Measurements from ENCODE around the gene ASPSCR1. TPM values are rescaled to one million over a fixed set of nuclear protein-coding genes. Genes with fewer than 3 reads are reported as not detected.

The ASPSCR1 gene
- total and polyA plus RNA-seq, 5 donors, result 16.6 to 28.9 (median 21.2) TPM

DNA sequence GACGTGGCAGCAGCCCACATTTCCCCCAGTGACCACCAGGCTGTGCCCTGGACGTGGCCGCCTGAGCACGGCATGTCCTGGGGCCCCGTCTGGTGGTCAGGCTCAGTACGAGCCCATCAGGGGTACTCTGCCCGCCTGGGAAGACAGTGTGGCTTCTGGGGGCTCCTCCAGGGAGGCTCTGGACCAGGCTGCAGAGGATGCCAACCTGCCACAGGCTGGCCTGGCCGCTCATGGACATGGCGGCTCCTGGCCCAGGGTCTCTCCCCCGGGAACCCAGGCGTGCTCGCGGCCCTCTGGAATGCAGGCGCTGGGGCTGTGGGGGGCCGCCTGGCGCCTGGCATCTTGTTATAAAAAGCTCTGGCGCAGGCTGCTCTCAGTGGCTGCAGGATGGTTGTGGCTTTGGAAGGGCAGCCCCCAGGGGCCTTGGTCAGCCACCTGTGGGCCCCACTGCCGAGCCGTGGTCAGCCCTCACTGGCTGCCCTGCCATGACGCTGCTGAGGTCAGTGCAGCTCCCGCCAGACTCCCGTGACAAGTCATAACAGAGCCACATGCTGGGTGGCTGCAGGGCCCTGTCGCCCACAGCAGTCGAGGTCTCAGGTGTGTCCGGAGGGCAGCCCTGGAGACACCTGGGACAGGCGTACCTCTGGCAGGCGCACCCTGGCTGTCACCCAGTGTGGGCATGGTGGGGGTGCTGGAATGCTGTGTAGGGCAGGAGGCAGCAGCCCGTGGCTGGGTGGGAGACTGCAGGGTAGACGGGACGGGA, 30.2 kb downstream of the ASPSCR1 start:
- Histone ChIP-seq H3K4me1 (ENCODE audit: control insufficient read depth, insufficient read depth, low read length) (no peaks in the 10 kb centered on the region), H3K27me3 (ENCODE audit: control insufficient read depth, insufficient read depth) (no peaks in the 10 kb centered on the region), H3K27ac (ENCODE audit: low read length) (no peak overlapping the region), H3K9me3 (ENCODE audit: control insufficient read depth, low read length) (no peaks in the 10 kb centered on the region), H3K4me3 (ENCODE audit: low read length) (no peak overlapping the region)
- ATAC-seq (no peak), DNase-seq (no peak)
- WGBS, result 84% methylated on average over 30 of the region's 30 CpGs
- intact Hi-C loops (cut with DNase I), result no loop called here

DNA sequence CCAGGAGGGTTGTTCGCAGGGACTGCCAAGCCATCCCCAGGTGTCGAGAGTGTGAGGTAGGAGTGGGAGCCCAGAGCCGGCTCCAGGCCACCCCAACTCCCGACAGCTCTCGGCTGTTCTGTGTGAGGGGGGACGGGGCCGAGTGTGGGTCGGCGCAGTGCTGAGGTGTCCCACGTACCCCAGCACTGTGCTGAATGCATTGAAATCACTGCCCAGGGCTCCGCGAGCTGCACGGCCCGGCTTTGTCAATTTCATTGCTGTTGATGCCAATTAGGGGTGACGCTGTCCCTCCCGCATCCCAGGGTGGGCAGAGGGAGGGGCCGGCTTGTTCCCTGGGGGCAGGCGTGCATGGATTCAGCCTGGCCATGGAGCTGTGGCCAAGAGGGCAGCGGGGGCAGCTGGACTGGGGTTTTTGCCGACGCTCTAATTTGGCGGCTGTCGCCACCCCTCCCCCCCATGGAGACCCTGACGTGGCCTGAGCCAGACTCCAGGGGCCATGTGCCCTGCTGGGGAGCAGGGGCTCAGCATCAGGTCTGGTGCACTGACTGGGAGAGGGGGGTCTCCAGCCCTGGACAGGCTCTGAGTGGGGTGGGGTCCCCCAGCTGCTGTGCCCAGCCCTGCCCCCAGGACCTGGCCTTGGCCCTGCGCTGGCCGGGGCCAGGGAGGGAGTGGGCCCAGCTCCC, 31.0 kb downstream of the ASPSCR1 start:
- intact Hi-C loops (cut with DNase I), result no loop called here
- no peaks in the 10 kb centered on the region for H3K4me1 ChIP-seq (ENCODE audit: control insufficient read depth, insufficient read depth, low read length)
- ATAC-seq (no peak), DNase-seq (no peak)
- H3K9me3 ChIP-seq (ENCODE audit: control insufficient read depth, low read length), result no peaks in the 10 kb centered on the region
- no peak overlapping the region for H3K27ac ChIP-seq (ENCODE audit: low read length)
- no peak overlapping the region for H3K4me3 ChIP-seq (ENCODE audit: low read length)
- 82% methylated on average over 26 of the region's 26 CpGs for WGBS
- no peaks in the 10 kb centered on the region for H3K27me3 ChIP-seq (ENCODE audit: control insufficient read depth, insufficient read depth)

- H3K4me3 ChIP-seq (ENCODE audit: low read length), result no peak overlapping the region
- intact Hi-C loops (cut with DNase I), result no loop called here
- ATAC-seq, result no peak
- 92% methylated on average over 28 of the region's 28 CpGs for WGBS
- no peak for DNase-seq
- H3K9me3 ChIP-seq (ENCODE audit: control insufficient read depth, low read length), result no peaks in the 10 kb centered on the region
- peaks cover under 1% of the 10 kb centered on the region for H3K4me1 ChIP-seq (ENCODE audit: control insufficient read depth, insufficient read depth, low read length)
- H3K27ac ChIP-seq (ENCODE audit: low read length), result no peak overlapping the region
- no peaks in the 10 kb centered on the region for H3K27me3 ChIP-seq (ENCODE audit: control insufficient read depth, insufficient read depth)
Measured at GRCh38 chr17:82008941-82009405, 31.5 kb downstream of the ASPSCR1 start.

DNA sequence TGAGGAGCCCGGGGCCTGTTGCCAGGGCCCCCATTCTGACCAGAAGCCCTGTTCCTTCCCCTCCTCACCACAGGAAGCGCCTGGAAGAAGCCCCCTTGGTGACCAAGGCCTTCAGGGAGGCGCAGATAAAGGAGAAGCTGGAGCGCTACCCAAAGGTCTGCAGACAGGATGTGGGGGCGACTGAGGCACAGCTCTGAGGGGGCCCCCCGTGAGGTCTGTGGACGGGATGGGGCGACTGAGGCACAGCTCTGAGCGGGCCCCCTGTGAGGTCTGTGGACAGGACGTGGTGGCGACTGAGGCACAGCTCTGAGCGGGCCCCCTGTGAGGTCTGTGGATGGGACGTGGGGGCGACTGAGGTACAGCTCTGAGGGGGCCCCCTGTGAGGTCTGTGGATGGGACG, 32.0 kb downstream of the ASPSCR1 start:
- no peak for ATAC-seq
- no peak overlapping the region for H3K27ac ChIP-seq (ENCODE audit: low read length)
- intact Hi-C loops (cut with DNase I), result no loop called here
- no peak for DNase-seq
- H3K4me3 ChIP-seq (ENCODE audit: low read length), result no peak overlapping the region
- H3K9me3 ChIP-seq (ENCODE audit: control insufficient read depth, low read length), result no peaks in the 10 kb centered on the region
- WGBS, result 92% methylated on average over 15 of the region's 15 CpGs
- peaks cover 2% of the 10 kb centered on the region for H3K4me1 ChIP-seq (ENCODE audit: control insufficient read depth, insufficient read depth, low read length)
- H3K27me3 ChIP-seq (ENCODE audit: control insufficient read depth, insufficient read depth), result no peaks in the 10 kb centered on the region

- intact Hi-C loops (cut with DNase I), result no loop called here
- Histone ChIP-seq H3K4me3 (ENCODE audit: low read length) (no peak overlapping the region), H3K9me3 (ENCODE audit: control insufficient read depth, low read length) (no peaks in the 10 kb centered on the region), H3K27me3 (ENCODE audit: control insufficient read depth, insufficient read depth) (no peaks in the 10 kb centered on the region), H3K27ac (ENCODE audit: low read length) (no peak overlapping the region), H3K4me1 (ENCODE audit: control insufficient read depth, insufficient read depth, low read length) (peaks cover 2% of the 10 kb centered on the region)
- DNase-seq (no peak), ATAC-seq (no peak)
- WGBS, result 95% methylated on average over 39 of the region's 39 CpGs
Measured at GRCh38 chr17:82010575-82011525, 33.4 kb downstream of the ASPSCR1 start.

DNA sequence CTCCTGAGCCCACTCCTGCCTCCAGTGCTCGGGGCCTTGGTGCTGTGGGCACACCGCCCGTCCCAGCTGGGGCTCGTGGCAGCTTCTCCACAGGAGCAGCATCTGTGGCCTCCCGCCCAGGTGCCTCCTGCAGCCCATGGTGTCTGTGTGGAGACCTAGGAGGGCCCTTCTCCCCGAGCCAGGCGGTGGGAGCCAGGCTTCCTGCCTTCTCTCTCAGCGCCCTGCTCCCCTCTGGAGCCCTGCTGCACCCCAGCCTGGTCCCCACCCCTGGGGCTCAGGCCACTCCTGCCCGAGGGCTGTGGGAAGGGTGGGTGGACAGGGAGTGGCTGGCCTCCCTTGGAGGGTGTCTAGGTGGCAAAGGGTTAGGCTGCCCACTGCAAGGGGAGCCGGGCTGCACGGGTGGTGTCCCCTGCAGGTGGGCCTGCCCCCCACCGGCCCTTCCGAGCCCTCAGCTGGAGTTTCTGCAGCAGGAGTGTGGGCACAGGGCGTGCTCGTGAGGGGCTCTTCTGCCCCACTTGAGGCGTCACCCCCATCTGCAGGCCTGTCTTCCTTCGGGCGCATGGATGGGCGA, 34.3 kb downstream of the ASPSCR1 start:
- Histone ChIP-seq H3K27ac (ENCODE audit: low read length) (no peak overlapping the region), H3K4me3 (ENCODE audit: low read length) (no peak overlapping the region), H3K4me1 (ENCODE audit: control insufficient read depth, insufficient read depth, low read length) (peaks cover 2% of the 10 kb centered on the region), H3K27me3 (ENCODE audit: control insufficient read depth, insufficient read depth) (no peaks in the 10 kb centered on the region), H3K9me3 (ENCODE audit: control insufficient read depth, low read length) (no peaks in the 10 kb centered on the region)
- ATAC-seq (no peak), DNase-seq (no peak)
- intact Hi-C loops (cut with DNase I), result no loop called here
- WGBS, result 93% methylated on average over 19 of the region's 19 CpGs

DNA sequence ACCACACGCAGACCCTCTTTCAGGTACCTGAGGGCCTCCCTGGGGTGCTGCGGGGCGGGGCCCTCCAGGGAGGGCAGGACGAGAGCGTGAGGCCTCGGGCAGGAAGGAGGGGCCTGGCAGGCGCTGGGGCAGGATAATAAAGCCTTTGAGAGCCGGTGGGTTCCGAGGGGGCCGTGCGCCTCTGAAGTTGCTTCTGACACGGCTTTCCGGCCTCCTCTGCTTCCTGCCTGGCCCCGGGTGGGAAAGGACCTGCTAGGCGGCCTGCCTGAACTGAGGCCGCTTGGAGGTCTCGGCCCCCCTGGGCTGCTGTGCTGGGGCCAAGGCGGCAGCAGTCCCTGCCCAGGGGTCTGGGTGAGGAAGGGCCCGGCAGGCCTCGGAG, 34.8 kb downstream of the ASPSCR1 start:
- Histone ChIP-seq H3K27ac (ENCODE audit: low read length) (no peak overlapping the region), H3K4me3 (ENCODE audit: low read length) (no peak overlapping the region), H3K27me3 (ENCODE audit: control insufficient read depth, insufficient read depth) (no peaks in the 10 kb centered on the region), H3K4me1 (ENCODE audit: control insufficient read depth, insufficient read depth, low read length) (peaks cover 2% of the 10 kb centered on the region), H3K9me3 (ENCODE audit: control insufficient read depth, low read length) (no peaks in the 10 kb centered on the region)
- DNase-seq (no peak), ATAC-seq (no peak)
- WGBS, result 72% methylated on average over 20 of the region's 20 CpGs
- intact Hi-C loops (cut with DNase I), result no loop called here

DNA sequence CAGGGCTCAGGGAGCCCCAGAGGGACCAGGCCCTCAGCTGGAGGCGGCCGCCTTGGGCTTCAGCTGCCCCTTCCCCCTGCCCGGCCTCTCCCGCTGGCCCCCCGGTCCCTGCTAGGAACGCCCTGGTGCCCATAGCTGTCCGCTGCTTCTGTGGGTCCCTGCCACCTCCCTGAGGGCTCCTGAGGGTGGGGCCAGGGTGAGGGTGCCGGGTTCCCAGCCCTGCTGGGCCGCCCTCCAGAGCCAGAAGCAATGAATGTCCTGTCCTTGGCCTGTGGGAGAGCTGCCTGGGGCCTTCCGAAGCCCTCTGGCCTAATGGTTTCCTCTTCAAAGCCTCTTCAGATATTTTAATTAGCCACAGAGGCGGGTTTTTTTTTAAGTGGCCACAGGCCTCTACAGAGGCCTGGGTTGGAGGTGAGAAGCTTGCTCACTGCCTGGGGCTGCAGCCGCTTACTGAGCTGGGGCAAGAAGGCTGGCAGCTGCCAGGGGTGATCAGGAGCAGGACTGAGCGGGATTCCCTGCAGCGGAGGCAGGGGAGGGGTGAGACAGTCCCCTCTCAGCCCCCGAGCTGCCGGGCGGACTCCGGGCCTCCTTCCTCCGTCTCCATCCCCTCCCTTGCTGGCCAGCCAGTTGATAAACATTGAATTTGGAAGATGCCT, 35.3 kb downstream of the ASPSCR1 start:
- ATAC-seq (no peak), DNase-seq (no peak)
- peaks cover 2% of the 10 kb centered on the region for H3K4me1 ChIP-seq (ENCODE audit: control insufficient read depth, insufficient read depth, low read length)
- H3K4me3 ChIP-seq (ENCODE audit: low read length), result no peak overlapping the region
- H3K27me3 ChIP-seq (ENCODE audit: control insufficient read depth, insufficient read depth), result no peaks in the 10 kb centered on the region
- peak overlapping the region; percentile 16 for H3K27ac ChIP-seq (ENCODE audit: low read length)
- intact Hi-C loops (cut with DNase I), result no loop called here
- no peaks in the 10 kb centered on the region for H3K9me3 ChIP-seq (ENCODE audit: control insufficient read depth, low read length)
- 83% methylated on average over 19 of the region's 19 CpGs for WGBS

- peak; percentile 12 to 20 for ATAC-seq
- no peak for DNase-seq
- Histone ChIP-seq H3K4me1 (ENCODE audit: control insufficient read depth, insufficient read depth, low read length) (peaks cover 2% of the 10 kb centered on the region), H3K4me3 (ENCODE audit: low read length) (no peak overlapping the region), H3K9me3 (ENCODE audit: control insufficient read depth, low read length) (no peaks in the 10 kb centered on the region), H3K27ac (ENCODE audit: low read length) (peak overlapping the region; percentile 76), H3K27me3 (ENCODE audit: control insufficient read depth, insufficient read depth) (no peaks in the 10 kb centered on the region)
- intact Hi-C loops (cut with DNase I), result no loop called here
- 66% methylated on average over 22 of the region's 22 CpGs for WGBS
Measured at GRCh38 chr17:82013341-82013740, 35.9 kb downstream of the ASPSCR1 start.

DNA sequence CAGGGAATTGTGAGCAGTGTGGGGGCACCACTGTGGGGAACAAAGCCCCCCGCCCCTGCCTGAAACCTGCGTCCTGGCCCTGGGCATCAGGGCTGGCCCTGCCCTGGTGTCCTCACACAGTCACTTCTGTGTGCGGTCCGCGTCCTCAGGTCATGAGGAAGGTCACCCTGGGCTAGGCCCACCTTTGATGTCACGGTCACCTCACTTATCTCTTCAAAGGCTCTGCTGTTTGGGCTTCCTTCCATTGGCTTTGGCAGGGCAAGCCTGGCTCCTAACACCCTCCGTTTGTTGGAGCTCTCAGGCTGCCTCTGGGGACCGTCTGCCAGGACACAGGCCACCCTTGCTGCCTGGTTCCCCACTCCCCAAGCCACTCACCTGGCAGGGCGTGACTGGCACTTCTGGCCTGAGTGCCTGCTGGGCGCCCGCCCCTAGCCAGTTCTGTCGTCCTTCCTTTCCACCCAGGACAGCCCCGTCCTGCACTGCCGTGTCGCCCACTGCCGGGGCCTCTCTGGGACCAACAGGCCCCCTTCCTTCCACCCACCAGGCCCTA, 36.4 kb downstream of the ASPSCR1 start:
- Histone ChIP-seq H3K4me3 (ENCODE audit: low read length) (no peak overlapping the region), H3K27ac (ENCODE audit: low read length) (peak overlapping the region; percentile 76)

More for the DNA sequence above, 36.4 kb downstream of the ASPSCR1 start:
- ATAC-seq (peak; percentile 4 to 5), DNase-seq (no peak)
- WGBS, result 79% methylated on average over 16 of the region's 16 CpGs
- H3K27me3 ChIP-seq (ENCODE audit: control insufficient read depth, insufficient read depth), result no peaks in the 10 kb centered on the region
- peaks cover 2% of the 10 kb centered on the region for H3K4me1 ChIP-seq (ENCODE audit: control insufficient read depth, insufficient read depth, low read length)
- intact Hi-C loops (cut with DNase I), result no loop called here
- no peaks in the 10 kb centered on the region for H3K9me3 ChIP-seq (ENCODE audit: control insufficient read depth, low read length)
